ENCODE data around the gene IFNL2.
"Not testable (repeated sequence)": the region's sequence is repeated elsewhere in the genome, so short reads cannot be mapped to it uniquely, and the experiment has no call there.

IFNL2 gene

DNA sequence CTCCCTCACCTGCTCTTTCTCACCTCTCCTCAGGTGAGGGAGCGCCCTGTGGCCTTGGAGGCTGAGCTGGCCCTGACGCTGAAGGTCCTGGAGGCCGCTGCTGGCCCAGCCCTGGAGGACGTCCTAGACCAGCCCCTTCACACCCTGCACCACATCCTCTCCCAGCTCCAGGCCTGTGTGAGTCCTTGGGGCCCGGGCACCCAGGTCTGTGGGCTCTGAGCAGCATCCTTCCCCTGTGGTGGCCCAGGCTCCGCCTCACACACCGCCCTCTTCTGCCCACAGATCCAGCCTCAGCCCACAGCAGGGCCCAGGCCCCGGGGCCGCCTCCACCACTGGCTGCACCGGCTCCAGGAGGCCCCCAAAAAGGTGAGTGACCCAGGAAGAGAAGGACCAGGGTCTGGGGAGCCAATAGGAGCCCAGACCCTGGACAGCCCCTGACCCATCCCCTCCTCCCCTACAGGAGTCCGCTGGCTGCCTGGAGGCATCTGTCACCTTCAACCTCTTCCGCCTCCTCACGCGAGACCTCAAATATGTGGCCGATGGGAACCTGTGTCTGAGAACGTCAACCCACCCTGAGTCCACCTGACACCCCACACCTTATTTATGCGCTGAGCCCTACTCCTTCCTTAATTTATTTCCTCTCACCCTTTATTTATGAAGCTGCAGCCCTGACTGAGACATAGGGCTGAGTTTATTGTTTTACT lies 29.9 kb downstream of the IFNL2 start:
- peak; percentile 86 for DNase-seq

DNA sequence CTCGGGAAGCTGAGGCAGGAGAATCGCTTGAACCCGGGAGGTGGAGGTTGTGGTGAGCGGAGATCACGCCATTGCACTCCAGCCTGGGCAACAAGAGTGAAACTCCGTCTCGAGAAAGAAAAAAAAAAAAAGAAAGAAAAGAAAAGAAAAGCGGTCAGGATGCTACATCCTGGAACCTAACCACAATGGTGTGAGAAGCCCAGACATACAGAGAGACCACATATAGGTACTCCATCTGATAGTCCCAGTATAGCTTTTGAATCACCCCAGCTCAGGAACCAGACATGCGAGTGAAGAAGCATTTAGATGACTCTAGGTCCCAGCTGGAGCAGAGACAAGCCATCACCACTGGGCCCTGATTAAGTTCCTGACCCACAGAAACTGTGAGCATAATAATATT lies 31.2 kb downstream of the IFNL2 start:
- peak; percentile 75 for DNase-seq

DNA sequence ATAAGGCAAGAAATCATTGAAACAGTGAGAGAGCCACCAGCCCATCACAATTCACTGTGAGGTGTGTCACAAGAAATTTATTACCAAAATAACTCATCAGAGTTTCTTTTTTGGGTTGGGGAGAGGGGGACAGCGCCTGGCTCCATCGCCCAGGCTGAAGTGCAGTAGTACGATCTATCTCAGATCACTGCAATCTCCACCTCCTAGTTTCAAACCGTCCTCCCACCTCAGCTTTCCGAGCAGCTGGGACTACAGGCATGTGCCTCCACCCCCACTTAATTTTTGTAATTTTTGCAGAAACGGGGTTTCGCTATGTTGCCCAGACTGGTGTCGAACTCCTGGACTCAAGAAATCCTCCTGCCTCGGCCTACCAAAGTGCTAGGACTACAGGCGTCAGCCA lies 31.6 kb downstream of the IFNL2 start:
- DNase-seq = no peak

- no peak for DNase-seq
Observed at GRCh38 chr19:39301021-39301420, 32.8 kb downstream of the IFNL2 start.

- DNase-seq = no peak
Observed at GRCh38 chr19:39301562-39301961, 33.4 kb downstream of the IFNL2 start.

DNA sequence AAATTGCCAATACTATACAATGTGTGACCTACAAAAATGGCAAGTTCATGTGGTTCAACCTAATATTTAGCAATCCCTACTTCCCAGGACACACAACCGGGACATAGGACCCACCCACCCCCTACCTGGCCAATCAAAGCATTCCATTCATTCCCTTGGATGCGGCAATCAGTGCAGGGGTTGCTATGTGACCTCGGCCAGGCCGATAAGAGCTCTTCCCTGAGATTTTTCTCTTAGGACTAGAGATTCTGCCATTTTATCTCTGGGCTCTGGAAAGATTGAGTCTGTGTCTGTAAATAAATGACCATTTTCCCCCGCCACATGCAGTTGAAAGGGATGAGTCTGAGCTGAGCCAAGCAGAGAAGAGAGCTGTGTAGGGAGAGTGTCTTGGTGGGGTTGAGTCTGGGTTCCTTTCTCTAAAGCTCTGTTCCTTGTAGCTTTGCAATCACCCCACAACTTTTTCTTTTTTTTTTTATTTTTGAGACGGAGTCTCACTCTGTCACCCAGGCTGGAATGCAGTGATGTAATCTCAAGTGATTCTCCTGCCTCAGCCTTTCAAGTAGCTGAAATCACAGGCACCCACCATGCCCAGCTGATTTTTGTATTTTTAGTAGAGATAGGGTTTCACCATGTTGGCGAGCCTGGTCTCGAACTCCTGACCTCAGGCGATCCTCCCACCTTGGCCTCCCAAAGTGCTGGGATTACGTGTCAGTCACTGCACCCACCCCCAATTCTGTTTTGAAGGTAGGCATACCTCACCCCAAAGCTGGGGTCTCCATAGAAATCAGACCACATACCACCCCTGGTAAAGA lies 35.4 kb downstream of the IFNL2 start:
- DNase-seq = no peak

DNA sequence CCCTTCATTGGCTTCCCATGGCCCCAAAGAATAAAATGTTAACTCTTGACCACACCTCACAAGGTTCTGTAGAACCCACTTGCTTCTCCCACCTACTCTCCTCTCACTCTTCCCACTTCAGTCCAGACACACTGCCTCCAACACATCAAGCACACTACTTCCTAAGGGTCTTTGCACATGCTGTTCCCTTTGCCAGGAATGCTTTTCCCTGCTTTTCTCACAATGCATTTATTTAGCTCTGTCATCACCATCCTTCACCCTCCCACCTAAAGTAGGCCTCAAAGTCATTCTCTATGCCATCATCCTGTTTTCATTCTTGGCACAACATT lies 36.0 kb downstream of the IFNL2 start:
- DNase-seq = no peak

GRCh38 chr19:39304701-39305571 lies 36.7 kb downstream of the IFNL2 start:
- DNase-seq = no peak

- no peak for DNase-seq
Observed at GRCh38 chr19:39306075-39306474, 37.9 kb downstream of the IFNL2 start.

- DNase-seq = no peak
Observed at GRCh38 chr19:39307046-39307821, 39.0 kb downstream of the IFNL2 start.

- no peak for DNase-seq
Observed at GRCh38 chr19:39307822-39308530, 39.8 kb downstream of the IFNL2 start.

GRCh38 chr19:39308531-39309304 lies 40.5 kb downstream of the IFNL2 start:
- DNase-seq = no peak

GRCh38 chr19:39309305-39309670 lies 41.1 kb downstream of the IFNL2 start:
- not testable (repeated sequence) for DNase-seq

DNA sequence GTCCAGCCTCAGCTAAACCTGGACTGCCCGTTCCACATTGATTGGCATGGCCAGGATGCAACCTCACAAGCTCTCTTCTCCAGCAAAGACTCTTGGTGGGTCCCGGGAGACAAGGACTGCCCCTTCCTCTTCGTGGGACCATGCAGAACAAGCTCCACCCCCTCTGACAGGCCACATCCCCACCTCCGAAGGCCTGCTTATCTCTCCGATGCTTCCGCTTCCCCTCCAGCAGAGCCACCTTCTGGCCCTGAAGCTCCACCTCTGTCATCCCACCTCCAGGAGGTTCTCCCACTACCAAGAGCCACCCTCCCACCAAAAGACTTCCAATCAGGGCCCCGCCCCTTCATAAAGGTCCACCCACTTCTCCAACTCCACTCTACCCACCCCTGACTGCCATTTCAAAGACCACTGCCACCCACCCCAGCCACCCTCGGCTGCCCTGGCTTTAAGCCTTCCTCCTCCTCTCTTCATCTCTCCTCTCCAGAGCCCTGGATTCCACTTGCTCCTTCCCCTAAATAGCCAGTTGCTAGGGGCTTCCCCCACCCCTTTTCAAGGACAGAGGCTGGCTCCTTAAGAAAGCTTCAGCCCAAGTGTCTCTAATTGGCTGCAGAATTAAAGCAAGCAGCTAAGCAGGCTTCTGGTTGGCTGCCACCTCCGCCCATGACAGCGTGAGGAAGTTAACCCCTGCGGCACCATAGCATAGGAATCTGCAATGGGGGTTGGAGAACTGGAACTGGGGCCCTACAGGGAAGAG lies 42.5 kb downstream of the IFNL2 start:
- no peak for DNase-seq

DNA sequence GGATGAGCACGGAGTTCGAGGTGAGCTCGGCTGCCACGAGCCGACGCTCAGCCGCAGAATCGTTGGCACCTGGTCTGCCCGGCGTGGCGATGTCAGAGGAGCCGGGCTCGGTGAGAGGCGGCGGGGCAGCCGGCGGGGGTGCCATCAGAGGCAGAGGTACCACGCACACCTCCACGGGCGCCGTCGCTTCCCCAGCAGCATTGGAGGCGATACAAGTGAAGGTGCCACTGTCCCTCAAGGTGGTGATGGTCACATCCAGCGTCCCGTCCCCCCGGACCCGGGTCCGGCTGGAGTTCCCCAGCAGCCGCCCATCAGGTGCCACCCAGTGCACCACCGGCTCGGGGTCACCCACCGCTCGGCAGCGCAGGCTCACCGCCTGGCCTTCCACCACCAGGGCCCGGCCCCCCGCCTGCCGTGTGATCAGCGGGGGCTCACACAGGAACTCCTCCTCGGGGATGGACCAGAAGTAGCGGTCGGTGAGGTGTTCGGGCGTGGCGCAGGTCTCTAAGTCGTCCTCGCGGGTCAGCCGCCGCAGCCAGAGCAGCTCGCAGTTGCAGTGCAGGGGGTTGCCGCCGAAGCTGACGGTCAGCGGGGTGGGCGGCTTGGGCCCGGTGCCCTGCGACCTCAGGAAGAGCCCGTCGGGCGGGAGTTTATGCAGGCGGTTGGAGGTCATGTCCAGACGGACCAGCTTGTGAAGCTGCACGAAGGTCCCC lies 46.0 kb downstream of the IFNL2 start:
- no peak for DNase-seq

DNA sequence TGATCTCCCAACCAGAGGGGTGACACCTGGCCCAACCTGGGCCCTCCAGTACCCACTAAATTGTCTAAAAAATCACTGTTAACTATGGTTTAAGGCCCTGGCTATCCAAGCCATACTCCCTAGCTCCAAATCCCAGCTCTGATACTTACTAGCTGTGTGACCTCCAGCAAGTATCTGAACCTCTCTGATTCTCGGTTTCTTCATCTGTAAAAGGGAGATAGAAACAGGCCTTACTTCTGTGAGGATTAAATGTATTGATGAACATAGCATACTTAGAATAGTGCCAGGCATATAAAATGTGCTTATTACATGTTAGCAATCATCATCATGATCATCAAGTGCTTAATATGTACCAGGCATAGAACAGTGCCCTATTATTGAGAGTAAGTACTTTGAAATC lies 47.7 kb downstream of the IFNL2 start:
- DNase-seq = no peak

DNA sequence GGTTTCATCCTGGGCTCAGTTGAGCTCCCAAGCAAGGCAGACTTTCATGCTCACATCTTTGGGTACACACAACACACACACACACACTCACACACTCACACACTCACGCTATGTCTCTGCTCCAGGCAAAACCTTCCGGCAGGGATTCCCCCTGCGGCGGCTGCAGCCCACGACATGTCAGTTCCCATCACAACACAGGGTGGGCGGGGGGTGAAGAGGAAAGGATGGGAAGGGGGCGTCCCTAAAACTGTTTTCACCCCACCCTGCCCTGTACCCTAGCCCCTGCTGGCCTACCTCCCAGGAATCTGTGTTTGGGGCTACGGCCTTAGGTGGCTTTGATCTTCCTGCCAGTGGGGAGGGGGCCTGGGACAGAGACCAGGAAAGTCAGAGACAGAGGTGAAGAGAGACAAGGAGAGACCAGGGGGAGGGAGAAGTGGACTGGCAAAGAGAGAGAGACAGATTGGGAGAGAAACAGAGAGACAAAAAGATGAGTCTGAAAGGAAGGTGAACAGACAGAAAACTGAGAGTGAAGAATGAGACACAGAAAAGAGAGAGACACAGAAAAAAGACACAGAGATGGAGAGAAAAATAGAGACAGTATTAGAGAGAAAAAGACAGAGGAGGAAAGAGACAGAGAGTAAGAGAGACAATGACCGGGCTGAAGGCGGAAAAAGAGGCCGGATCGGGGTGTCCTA lies 48.6 kb downstream of the IFNL2 start:
- no peak for DNase-seq

- no peak for DNase-seq
Observed at GRCh38 chr19:39317476-39317875, 49.3 kb downstream of the IFNL2 start.

GRCh38 chr19:39318071-39318470 lies 49.9 kb downstream of the IFNL2 start:
- no peak for DNase-seq
